GM18867 (cell line): ENCODE results near the gene ITFG2.
"Not testable (repeated sequence)": the region's sequence is repeated elsewhere in the genome, so short reads cannot be mapped to it uniquely, and the experiment has no call there.

ENCODE experiments used
- ATAC-seq: cut with Tn5 transposase; IDR thresholded peaks from one replicate; pipeline ENCODE4 v1.9.1; 2021; ENCODE audit warnings: mild to moderate bottlenecking, moderate library complexity; ENCODE audit not compliant: unreplicated experiment

ITFG2 gene

DNA sequence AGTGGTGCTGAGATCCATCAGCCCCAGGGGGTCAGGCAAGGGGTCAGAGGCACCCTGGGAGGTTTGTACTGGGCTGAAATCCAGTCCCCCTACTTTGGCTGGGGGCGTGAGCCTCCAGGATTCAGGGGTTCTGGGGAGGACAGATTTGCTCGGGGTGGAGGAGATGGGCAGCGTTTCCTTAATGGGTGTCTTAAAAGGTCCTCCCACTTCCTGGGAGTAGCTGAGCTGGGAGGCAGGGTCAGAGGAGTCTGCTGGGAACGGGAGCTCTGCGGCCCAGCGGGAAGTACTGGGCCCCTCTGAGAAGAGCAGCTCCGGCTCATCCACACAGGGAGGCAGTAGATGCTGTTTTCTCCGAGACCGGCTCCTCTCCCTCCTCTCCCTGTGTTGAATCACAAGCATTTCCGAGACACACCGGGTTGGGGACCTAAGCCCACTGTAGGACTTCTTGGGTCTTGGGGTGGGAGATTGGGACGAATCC, 46.5 kb downstream of the ITFG2 start:
- no peak for ATAC-seq

DNA sequence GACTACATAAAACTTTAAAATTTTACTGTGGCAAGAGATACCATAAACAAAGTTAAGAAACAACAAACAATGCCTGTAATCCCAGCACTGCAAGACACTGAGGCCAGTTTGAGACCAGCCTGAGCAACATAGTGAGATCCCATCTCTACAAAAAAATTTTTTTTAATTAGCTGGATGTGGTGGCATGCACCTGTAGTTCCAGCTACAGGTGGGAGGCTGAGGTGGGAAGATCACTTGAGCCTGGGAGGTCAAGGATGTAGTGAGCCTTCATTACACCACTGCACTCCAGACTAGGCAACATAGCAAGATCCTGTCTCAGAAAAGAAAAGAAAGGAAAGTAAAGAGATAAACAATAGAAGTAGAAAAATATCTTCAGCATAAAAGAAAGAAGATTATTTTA, 47.7 kb downstream of the ITFG2 start:
- no peak for ATAC-seq

DNA sequence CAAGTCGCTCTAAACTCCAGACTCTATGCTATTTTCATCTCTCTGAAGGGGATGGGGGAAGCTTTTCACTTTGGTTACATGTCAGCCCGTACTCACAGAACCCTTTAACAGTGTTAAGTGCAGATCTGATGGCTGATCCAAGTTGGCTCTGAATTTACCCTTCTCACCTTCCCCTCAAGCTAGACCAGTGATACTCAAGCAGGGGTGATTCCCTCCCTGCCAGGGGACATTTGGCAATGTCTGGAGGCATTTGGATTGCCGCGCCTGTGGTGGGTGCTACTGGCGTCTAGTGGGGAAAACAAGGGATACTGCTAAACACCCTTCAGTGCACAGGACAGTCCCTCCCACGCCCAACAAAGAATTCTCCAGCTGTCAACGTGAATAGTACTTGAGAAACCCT, 50.4 kb downstream of the ITFG2 start:
- ATAC-seq = no peak

DNA sequence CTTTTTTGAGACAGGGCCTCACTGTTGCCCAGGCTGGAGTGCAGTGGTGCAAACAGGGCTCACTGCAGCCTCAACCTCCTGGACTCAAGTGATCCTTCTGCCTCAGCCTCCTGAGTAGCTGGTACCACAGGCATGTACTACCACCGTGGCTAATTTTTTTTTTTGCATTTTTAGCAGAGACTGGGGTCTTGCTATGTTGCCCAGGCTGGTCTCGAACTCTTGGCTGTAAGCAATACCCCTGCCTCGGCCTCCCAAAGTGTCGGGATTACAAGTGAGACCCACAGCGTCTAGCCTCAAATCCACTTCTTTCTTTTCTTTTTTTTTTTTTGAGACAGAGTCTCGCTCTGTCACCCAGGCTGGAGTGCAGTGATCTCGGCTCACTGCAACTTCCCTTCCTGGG, 50.9 kb downstream of the ITFG2 start:
- ATAC-seq = not testable (repeated sequence)

DNA sequence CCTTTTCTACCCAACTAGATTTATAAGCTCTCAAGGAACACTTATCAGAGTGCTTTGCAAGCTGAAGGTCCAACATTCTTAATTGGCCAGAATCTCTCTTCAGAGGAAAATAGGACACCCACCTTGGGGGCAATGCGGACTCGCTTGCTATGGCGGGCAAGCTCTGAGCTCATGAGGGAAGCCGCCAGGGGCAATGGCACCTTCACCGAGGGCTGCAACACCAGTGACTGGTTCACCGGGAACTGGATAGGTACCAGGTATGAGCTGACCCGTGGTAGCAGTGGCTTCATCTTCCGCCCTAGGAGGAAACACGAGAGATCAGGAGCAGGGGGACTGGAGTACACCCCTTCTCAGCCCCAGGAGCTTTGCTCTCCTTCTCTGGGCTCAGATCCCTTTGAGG, 51.7 kb downstream of the ITFG2 start:
- ATAC-seq = no peak

DNA sequence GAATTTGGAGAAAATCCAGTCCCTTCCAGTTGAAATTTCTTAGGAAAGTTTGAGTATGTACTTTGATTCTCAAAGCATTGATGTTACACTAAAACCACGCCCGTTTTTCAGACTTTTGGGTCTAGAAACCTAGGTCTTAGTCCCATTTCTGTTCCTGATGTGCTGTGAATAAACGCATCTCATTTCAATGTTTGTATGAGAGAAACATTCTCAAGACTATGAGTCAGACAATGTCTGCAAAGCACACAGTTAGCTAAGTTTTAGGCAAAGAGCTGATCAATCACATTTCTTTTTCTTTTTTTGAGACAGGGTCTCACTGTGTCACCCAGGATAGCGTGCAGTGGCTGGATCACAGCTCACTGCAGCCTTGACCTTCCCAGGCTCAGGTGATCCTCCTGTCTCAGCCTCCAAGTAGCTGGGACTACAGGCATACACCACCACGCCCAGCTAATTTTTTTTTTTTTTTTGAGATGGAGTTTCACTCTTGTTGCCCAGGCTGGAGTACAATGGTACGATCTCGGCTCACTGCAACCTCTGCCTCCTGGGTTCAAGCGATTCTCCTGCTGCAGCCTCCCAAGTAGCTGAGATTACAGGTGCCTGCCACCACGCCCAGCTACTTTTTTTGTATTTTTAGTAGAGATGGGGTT, 56.6 kb downstream of the ITFG2 start:
- ATAC-seq = not testable (repeated sequence)
